Spleen (tissue), 7 donors: Measurements from ENCODE around the gene MARK1.

ENCODE experiments used
- CTCF ChIP-seq, 11 experiments: fragments of 200-600 bp in 7 of 11; fragments of 450-650 bp in 4 of 11; sonication (generic) in 4 of 11; IDR thresholded peaks in 8 of 11; conservative IDR thresholded peaks in 3 of 11; 1 replicate in 7 of 11; 2 replicates in 4 of 11; pipeline versions ENCODE4 v1.4.0 to v1.8.0; 2016 to 2021; ENCODE audit warnings: antibody characterized with exemption in 11 of 11, inconsistent platforms in 4 of 11, mild to moderate bottlenecking in 1 of 11
- POLR2A ChIP-seq, 3 donors: fragments of 450-650 bp; IDR thresholded peaks; one replicate each; pipeline ENCODE4 v1.5.1; 2017; ENCODE audit warnings: antibody characterized with exemption in 3 of 3, mild to moderate bottlenecking in 1 of 3
- POLR2AphosphoS5 ChIP-seq, 3 donors: sonication (generic); formaldehyde crosslinking; IDR thresholded peaks; one replicate each; pipeline ENCODE4 v1.5.1; 2017; ENCODE audit warnings: antibody characterized with exemption in 3 of 3
- donor health status: DM: no; HTN: no; CAD: no; lungs with moderate emphysema.
- donor health status: DM: no; HTN: no; CAD: no.
- donor health status: DM: no; HTN: no; CAD: no.

- TF ChIP-seq POLR2A (IDR thresholded peaks at IDR 0.05) (no peak), CTCF (IDR thresholded peaks at IDR 0.05 in 8 of 11, conservative IDR thresholded peaks at IDR 0.05 in 3 of 11) (no peak), POLR2AphosphoS5 (IDR thresholded peaks at IDR 0.05) (no peak)
Observed at GRCh38 chr1:220692436-220693228, 164.7 kb downstream of the MARK1 start.
